Activated CD4-positive, alpha-beta T cell treated with anti-CD3 and anti-CD28 coated beads for 36 hours (primary cell): ENCODE results near the gene ZBTB2. TPM values are rescaled to one million over a fixed set of nuclear protein-coding genes. Genes with fewer than 3 reads are reported as not detected.

Experiments used
- ATAC-seq: fragments of 200-7000 bp; cut with Tn5 transposase; one replicate; pipeline ENCODE4 v1.10.0; 2021; ENCODE audit warnings: mild to moderate bottlenecking, moderate library complexity
- CTCF ChIA-PET: fragments of 350-600 bp; sonication (Branson Sonifier 250); formaldehyde crosslinking; loops from one replicate; lab custom pipeline; 2021; ENCODE audit warnings: antibody characterized with exemption; lab: Charles Lee
- POLR2A ChIA-PET: fragments of 350-600 bp; sonication (Branson Sonifier 250); formaldehyde crosslinking; loops from one replicate; lab custom pipeline; 2021; ENCODE audit warnings: antibody characterized with exemption, inconsistent platforms; lab: Charles Lee
- DNase-seq: peaks from one replicate; pipeline ENCODE4 v3.0.0-alpha.2; 2020
- H3K27ac Mint-ChIP-seq: one replicate; pipeline ENCODE4 v1.8.0; 2021; ENCODE audit warnings: mixed read lengths
- H3K27me3 Mint-ChIP-seq: one replicate; pipeline ENCODE4 v1.8.0; 2021; ENCODE audit warnings: mixed read lengths
- H3K36me3 Mint-ChIP-seq: one replicate; pipeline ENCODE4 v1.8.0; 2021; ENCODE audit warnings: low read depth, mixed read lengths
- H3K4me1 Mint-ChIP-seq: one replicate; pipeline ENCODE4 v1.8.0; 2021; ENCODE audit warnings: mixed read lengths
- H3K4me3 Mint-ChIP-seq: one replicate; pipeline ENCODE4 v1.8.0; 2021; ENCODE audit warnings: mild to moderate bottlenecking, moderate library complexity, mixed read lengths
- H3K9me3 Mint-ChIP-seq: one replicate; pipeline ENCODE4 v1.8.0; 2021; ENCODE audit warnings: low read depth, mixed read lengths
- intact Hi-C, 2 experiments: fragments of 100-400 bp; cut with DNase I in 1 of 2; cut with micrococcal nuclease in 1 of 2; formaldehyde crosslinking; loops; one replicate each; pipeline versions ENCODE4 v1.14.2 to v1.15.1; 2022 to 2024; cut with DNase I, micrococcal nuclease
- total RNA-seq, 2 experiments: library from RNA; stranded (reverse); gene quantifications; one replicate each; pipeline ENCODE4 v1.2.3, GENCODE V29; 2021

Gene ZBTB2
- total RNA-seq, 2 experiments from 2014 or later, result 17.1 to 19.3 TPM

DNA sequence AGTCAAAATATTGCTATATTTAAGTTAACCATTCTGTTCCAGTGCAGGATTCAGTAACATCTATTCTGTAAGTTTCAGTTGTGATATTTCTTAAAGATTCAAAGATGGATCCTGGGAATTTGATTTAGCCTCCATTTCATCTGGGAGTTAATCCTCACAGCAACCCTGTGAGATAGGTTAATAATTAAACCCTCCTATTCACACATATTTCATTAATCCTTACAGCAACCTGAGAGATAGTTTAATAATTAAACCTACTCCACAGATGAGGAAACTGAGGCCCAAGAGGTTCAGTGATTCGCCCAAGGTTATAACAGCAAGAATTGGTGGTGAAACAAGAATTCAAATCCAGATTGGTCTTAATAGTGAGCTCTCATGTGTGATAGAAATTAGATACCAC is 10.9 kb upstream of the ZBTB2 start:
- Mint-ChIP-seq H3K4me1 (peaks cover 56% of the 10 kb centered on the region), H3K36me3 (peaks cover 45% of the 10 kb centered on the region), H3K9me3 (no peaks in the 10 kb centered on the region), H3K4me3 (no peak overlapping the region), H3K27me3 (no peaks in the 10 kb centered on the region), H3K27ac (no peak overlapping the region)
- ATAC-seq, result no peak
- POLR2A ChIA-PET, result no interaction called here
- CTCF ChIA-PET, result interaction anchor here (1.4 kb wide), 1 partner anchor 49 kb away, joined by 3 read pairs; the partner anchor contains the start of gene RMND1
- intact Hi-C loops, result no loop called here
- DNase-seq, result no peak

GRCh38 chr6:151400473-151400872 is 9.1 kb upstream of the ZBTB2 start:
- peaks cover 40% of the 10 kb centered on the region for H3K36me3 Mint-ChIP-seq
- POLR2A ChIA-PET, result no interaction called here
- CTCF ChIA-PET, result no interaction called here

GRCh38 chr6:151399679-151400078 is 8.3 kb upstream of the ZBTB2 start:
- ATAC-seq (peak; percentile 35), DNase-seq (no peak)
- H3K9me3 Mint-ChIP-seq, result no peaks in the 10 kb centered on the region
- ChIA-PET POLR2A (no interaction called here), CTCF (interaction anchor here (0.6 kb wide), 1 partner anchor 9 kb away, joined by 3 read pairs; no protein-coding TSS in a partner anchor)
- no peak overlapping the region for H3K4me3 Mint-ChIP-seq
- H3K27me3 Mint-ChIP-seq, result no peaks in the 10 kb centered on the region
- intact Hi-C loops, result no loop called here
- peaks cover 70% of the 10 kb centered on the region for H3K4me1 Mint-ChIP-seq
- H3K36me3 Mint-ChIP-seq, result peaks cover 39% of the 10 kb centered on the region
- peak overlapping the region; percentile 42 for H3K27ac Mint-ChIP-seq

More at GRCh38 chr6:151400473-151400872, 9.1 kb upstream of the ZBTB2 start:
- DNase-seq (no peak), ATAC-seq (peak; percentile 46)
- intact Hi-C loops, result no loop called here
- Mint-ChIP-seq H3K9me3 (no peaks in the 10 kb centered on the region), H3K27me3 (no peaks in the 10 kb centered on the region), H3K27ac (peak overlapping the region; percentile 38), H3K4me3 (no peak overlapping the region), H3K4me1 (peaks cover 62% of the 10 kb centered on the region)

DNA sequence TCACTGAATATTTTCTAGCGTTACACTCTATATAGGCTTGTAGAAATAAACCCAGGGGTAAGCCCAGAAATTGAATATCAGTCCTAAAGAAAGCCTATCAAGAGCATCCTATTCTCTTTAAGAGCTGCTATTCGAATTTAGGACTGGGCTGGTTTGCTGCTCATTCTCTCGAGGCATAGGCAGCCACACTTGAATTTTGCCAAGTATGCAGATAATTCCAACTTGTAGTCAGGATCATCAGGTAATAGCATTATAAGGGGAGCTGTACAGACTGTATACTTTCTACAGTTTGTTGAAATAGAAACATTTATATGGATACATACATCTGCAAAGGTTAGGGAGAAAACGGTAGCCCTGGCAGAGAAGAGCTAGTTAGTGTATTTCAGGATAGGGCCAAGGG is 2.1 kb upstream of the ZBTB2 start:
- Mint-ChIP-seq H3K4me1 (peaks cover 56% of the 10 kb centered on the region), H3K4me3 (peak overlapping the region; percentile 92), H3K27me3 (no peaks in the 10 kb centered on the region), H3K9me3 (no peaks in the 10 kb centered on the region), H3K27ac (peak overlapping the region; percentile 99), H3K36me3 (peaks cover 36% of the 10 kb centered on the region)
- DNase-seq (no peak), ATAC-seq (no peak)
- ChIA-PET POLR2A (interaction anchor here (0.6 kb wide), 1 partner anchor 64 kb away, joined by 3 read pairs; no protein-coding TSS in a partner anchor), CTCF (interaction anchor here (1.3 to 1.4 kb wide), 2 partner anchors 13 to 58 kb away, joined by 3 to 8 read pairs; no protein-coding TSS in a partner anchor)
- intact Hi-C loops, result loop anchor here (2.0 to 5.0 kb wide), 2 partner anchors 13 to 1846 kb away; partner anchors contain the start of gene PPIL4 (in 1 of the 2)

- Mint-ChIP-seq H3K4me1 (peaks cover 52% of the 10 kb centered on the region), H3K9me3 (no peaks in the 10 kb centered on the region), H3K4me3 (peak overlapping the region; percentile 92), H3K27me3 (no peaks in the 10 kb centered on the region), H3K36me3 (peaks cover 33% of the 10 kb centered on the region), H3K27ac (peak overlapping the region; percentile 99)
- ATAC-seq (no peak), DNase-seq (no peak)
- intact Hi-C loops, result loop anchor here (2.0 to 5.0 kb wide), 2 partner anchors 14 to 1845 kb away; partner anchors contain the start of gene PPIL4 (in 1 of the 2)
- ChIA-PET CTCF (no interaction called here), POLR2A (interaction anchor here (1.1 kb wide), 1 partner anchor 59 kb away, joined by 4 read pairs; the partner anchor contains the start of gene RMND1)
These were observed 1.1 kb upstream of the ZBTB2 start for GRCh38 chr6:151392427-151392826.

DNA sequence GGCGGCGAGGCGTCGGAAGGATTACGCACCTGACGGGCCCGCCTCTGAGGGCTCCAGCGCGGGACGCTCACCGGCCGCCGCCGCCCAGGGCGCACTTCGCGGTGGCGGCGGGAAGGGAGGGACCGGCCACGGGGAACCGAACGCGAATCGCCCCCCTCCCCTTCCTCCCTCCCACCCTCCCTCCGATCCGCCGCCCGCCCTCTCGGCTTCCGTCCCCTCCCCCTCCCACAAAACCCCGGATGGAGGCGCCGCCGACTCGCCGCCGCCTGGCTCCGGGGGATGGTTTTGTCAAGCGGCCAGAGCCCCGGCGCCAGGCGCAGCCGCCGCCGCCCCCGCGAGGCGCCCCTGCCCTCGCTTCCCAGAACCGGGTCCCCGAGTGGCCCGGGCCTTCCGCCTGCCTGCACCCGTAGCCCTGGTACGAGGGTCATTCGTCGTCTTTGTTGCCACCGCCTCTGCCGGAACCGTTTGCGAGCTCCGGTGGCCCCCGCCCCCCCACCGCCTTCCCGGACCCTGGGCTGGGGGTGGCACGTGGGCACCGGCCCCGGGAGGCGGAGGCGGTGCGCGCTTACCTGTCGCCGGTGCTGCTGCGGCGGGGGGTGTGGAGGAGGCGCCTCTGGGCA is 398 bp downstream of the ZBTB2 start:
- intact Hi-C loops, result loop anchor here (1.0 to 5.0 kb wide), 13 partner anchors 17 to 1844 kb away; partner anchors contain the start of genes FBXO5 (in 2 of the 2), RMND1 (in 2 of the 2), GINM1 (in 1 of the 2) and MTRF1L (in 1 of the 2)
- Mint-ChIP-seq H3K27me3 (no peaks in the 10 kb centered on the region), H3K4me1 (peaks cover 49% of the 10 kb centered on the region), H3K27ac (no peak overlapping the region), H3K36me3 (peaks cover 31% of the 10 kb centered on the region), H3K9me3 (no peaks in the 10 kb centered on the region), H3K4me3 (peak overlapping the region; percentile 92)
- POLR2A ChIA-PET, result interaction anchor here (1.6 to 2.0 kb wide), 2 partner anchors 61 to 525 kb away, joined by 6 to 22 read pairs; partner anchors contain the start of genes MTHFD1L and RMND1
- DNase-seq (peak; percentile 90), ATAC-seq (peak; percentile 4)
- CTCF ChIA-PET, result interaction anchor here (1.2 to 1.3 kb wide), 2 partner anchors 16 to 61 kb away, joined by 4 to 5 read pairs; partner anchors contain the start of gene RMND1

- intact Hi-C loops, result loop anchor here (1.0 to 5.0 kb wide), 13 partner anchors 16 to 1843 kb away; partner anchors contain the start of genes FBXO5 (in 2 of the 2), RMND1 (in 2 of the 2), GINM1 (in 1 of the 2) and MTRF1L (in 1 of the 2)
- Mint-ChIP-seq H3K4me1 (peaks cover 51% of the 10 kb centered on the region), H3K27ac (peak overlapping the region; percentile 31), H3K4me3 (peak overlapping the region; percentile 92), H3K27me3 (no peaks in the 10 kb centered on the region), H3K9me3 (no peaks in the 10 kb centered on the region), H3K36me3 (peaks cover 32% of the 10 kb centered on the region)
- DNase-seq (peak; percentile 99), ATAC-seq (peak; percentile 79)
- ChIA-PET CTCF (interaction anchor here (0.8 to 1.3 kb wide), 5 partner anchors 15 to 65 kb away, joined by 3 to 5 read pairs (median 4); partner anchors contain the start of gene RMND1), POLR2A (interaction anchor here (1.6 to 2.0 kb wide), 2 partner anchors 62 to 524 kb away, joined by 6 to 22 read pairs; partner anchors contain the start of genes MTHFD1L and RMND1)
These were observed 996 bp downstream of the ZBTB2 start for GRCh38 chr6:151390276-151390850.

- POLR2A ChIA-PET, result interaction anchor here (0.7 to 2.0 kb wide), 3 partner anchors 62 to 789 kb away, joined by 3 to 22 read pairs (median 6); partner anchors contain the start of genes MTHFD1L and RMND1
- CTCF ChIA-PET, result interaction anchor here (0.7 to 1.3 kb wide), 7 partner anchors 11 to 83 kb away, joined by 3 to 5 read pairs (median 4); partner anchors contain the start of gene RMND1
- H3K4me3 Mint-ChIP-seq, result peak overlapping the region; percentile 92
- H3K27ac Mint-ChIP-seq, result peak overlapping the region; percentile 97
- H3K9me3 Mint-ChIP-seq, result no peaks in the 10 kb centered on the region
- no peaks in the 10 kb centered on the region for H3K27me3 Mint-ChIP-seq
- peaks cover 50% of the 10 kb centered on the region for H3K4me1 Mint-ChIP-seq
- peaks cover 30% of the 10 kb centered on the region for H3K36me3 Mint-ChIP-seq
- intact Hi-C loops, result loop anchor here (1.0 to 5.0 kb wide), 14 partner anchors 9 to 1842 kb away; partner anchors contain the start of genes FBXO5 (in 2 of the 2), RMND1 (in 2 of the 2), GINM1 (in 1 of the 2) and MTRF1L (in 1 of the 2)
- peak; percentile 65 for DNase-seq
- peak; percentile 75 for ATAC-seq
These were observed 1.6 kb downstream of the ZBTB2 start for GRCh38 chr6:151389618-151390275.

- intact Hi-C loops, result loop anchor here in 1 of 2 experiments (1.0 kb wide), 1 partner anchor 9 kb away; no protein-coding TSS in a partner anchor
- peaks cover 51% of the 10 kb centered on the region for H3K4me1 Mint-ChIP-seq
- no peaks in the 10 kb centered on the region for H3K27me3 Mint-ChIP-seq
- peak overlapping the region; percentile 97 for H3K27ac Mint-ChIP-seq
- no peaks in the 10 kb centered on the region for H3K9me3 Mint-ChIP-seq
- peak overlapping the region; percentile 92 for H3K4me3 Mint-ChIP-seq
- no peak for DNase-seq
- ChIA-PET POLR2A (interaction anchor here (0.7 to 2.0 kb wide), 3 partner anchors 63 to 788 kb away, joined by 3 to 22 read pairs (median 6); partner anchors contain the start of genes MTHFD1L and RMND1), CTCF (interaction anchor here (0.6 to 0.9 kb wide), 4 partner anchors 10 to 84 kb away, joined by 3 to 4 read pairs (median 4); no protein-coding TSS in a partner anchor)
- ATAC-seq, result no peak
- peaks cover 32% of the 10 kb centered on the region for H3K36me3 Mint-ChIP-seq
These were observed 2.3 kb downstream of the ZBTB2 start for GRCh38 chr6:151388997-151389617.

GRCh38 chr6:151388236-151388635 is 3.1 kb downstream of the ZBTB2 start:
- peak overlapping the region; percentile 86 for H3K27ac Mint-ChIP-seq

More at GRCh38 chr6:151388236-151388635, 3.1 kb downstream of the ZBTB2 start:
- peak overlapping the region; percentile 36 for H3K4me3 Mint-ChIP-seq
- CTCF ChIA-PET, result no interaction called here
- intact Hi-C loops, result no loop called here
- H3K9me3 Mint-ChIP-seq, result no peaks in the 10 kb centered on the region
- peaks cover 35% of the 10 kb centered on the region for H3K36me3 Mint-ChIP-seq
- DNase-seq (no peak), ATAC-seq (no peak)
- peaks cover 46% of the 10 kb centered on the region for H3K4me1 Mint-ChIP-seq
- POLR2A ChIA-PET, result no interaction called here
- no peaks in the 10 kb centered on the region for H3K27me3 Mint-ChIP-seq
